Measurements from ENCODE around the gene KCNK15. TPM values are rescaled to one million over a fixed set of nuclear protein-coding genes. Genes with fewer than 3 reads are reported as not detected.

Gene KCNK15
- total RNA-seq, 4 donors from 2014 or later = 2.5 to 5.1 (median 3.4) TPM

DNA sequence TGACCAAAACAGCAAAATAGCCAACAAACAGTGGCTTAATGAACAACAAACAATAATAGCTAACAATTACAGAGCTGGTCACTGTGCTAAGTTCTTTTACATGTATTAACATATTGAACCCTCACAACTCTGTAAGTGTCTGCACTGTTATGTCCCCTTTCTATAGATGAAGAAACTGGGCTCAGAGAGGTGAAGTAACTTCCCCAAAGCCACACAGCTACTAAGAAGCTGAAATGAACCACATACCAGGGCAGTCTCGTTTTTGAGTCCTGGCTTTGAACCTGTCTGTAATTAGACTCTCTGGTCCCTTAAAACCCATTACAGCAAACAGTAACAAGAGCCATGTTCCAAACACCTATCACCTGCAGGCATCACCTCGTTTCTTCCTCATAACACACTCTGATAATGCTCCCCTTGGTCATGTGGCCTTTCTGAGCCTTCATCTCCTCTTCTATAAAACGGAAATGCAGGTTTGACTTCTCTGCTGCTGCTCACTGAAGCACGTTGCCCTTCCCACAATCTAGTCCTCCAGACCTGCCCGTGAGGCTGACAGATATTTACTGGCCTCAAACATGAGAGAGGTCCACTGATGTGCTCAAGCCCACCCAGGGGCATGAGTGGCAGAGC lies 23.3 kb downstream of the KCNK15 start:
- DNase-seq = no peak
- intact Hi-C loops (cut with DNase I) = no loop called here
- H3K4me3 ChIP-seq (replicated peaks in 1 of 3) = no peak overlapping the region
- no peaks in the 10 kb centered on the region for H3K4me1 ChIP-seq
- no peaks in the 10 kb centered on the region for H3K36me3 ChIP-seq
- whole genome bisulfite sequencing, 2 donors = 53 to 54% methylated on average over 5 of the region's 5 CpGs
- TF ChIP-seq, protein P1, sequence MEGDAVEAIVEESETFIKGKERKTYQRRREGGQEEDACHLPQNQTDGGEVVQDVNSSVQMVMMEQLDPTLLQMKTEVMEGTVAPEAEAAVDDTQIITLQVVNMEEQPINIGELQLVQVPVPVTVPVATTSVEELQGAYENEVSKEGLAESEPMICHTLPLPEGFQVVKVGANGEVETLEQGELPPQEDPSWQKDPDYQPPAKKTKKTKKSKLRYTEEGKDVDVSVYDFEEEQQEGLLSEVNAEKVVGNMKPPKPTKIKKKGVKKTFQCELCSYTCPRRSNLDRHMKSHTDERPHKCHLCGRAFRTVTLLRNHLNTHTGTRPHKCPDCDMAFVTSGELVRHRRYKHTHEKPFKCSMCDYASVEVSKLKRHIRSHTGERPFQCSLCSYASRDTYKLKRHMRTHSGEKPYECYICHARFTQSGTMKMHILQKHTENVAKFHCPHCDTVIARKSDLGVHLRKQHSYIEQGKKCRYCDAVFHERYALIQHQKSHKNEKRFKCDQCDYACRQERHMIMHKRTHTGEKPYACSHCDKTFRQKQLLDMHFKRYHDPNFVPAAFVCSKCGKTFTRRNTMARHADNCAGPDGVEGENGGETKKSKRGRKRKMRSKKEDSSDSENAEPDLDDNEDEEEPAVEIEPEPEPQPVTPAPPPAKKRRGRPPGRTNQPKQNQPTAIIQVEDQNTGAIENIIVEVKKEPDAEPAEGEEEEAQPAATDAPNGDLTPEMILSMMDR (IDR thresholded peaks at IDR 0.05) = no peak
- TF ChIP-seq POLR2A (IDR thresholded peaks at IDR 0.05) = no peak
- H3K27ac ChIP-seq = no peak overlapping the region
- H3K27me3 ChIP-seq = no peaks in the 10 kb centered on the region
- no peaks in the 10 kb centered on the region for H3K9me3 ChIP-seq

- TF ChIP-seq, protein P1 (IDR thresholded peaks at IDR 0.05) = no peak
- no peak for TF ChIP-seq POLR2A (IDR thresholded peaks at IDR 0.05)
- Histone ChIP-seq H3K9me3 (no peaks in the 10 kb centered on the region), H3K4me1 (no peaks in the 10 kb centered on the region), H3K4me3 (replicated peaks in 1 of 3) (no peak overlapping the region), H3K36me3 (no peaks in the 10 kb centered on the region), H3K27ac (no peak overlapping the region), H3K27me3 (no peaks in the 10 kb centered on the region)
- intact Hi-C loops (cut with DNase I) = no loop called here
- no peak for DNase-seq
- WGBS, 2 donors = 51 to 55% methylated on average over 5 of the region's 5 CpGs
Measured at GRCh38 chr20:44769481-44769863, 23.8 kb downstream of the KCNK15 start.

DNA sequence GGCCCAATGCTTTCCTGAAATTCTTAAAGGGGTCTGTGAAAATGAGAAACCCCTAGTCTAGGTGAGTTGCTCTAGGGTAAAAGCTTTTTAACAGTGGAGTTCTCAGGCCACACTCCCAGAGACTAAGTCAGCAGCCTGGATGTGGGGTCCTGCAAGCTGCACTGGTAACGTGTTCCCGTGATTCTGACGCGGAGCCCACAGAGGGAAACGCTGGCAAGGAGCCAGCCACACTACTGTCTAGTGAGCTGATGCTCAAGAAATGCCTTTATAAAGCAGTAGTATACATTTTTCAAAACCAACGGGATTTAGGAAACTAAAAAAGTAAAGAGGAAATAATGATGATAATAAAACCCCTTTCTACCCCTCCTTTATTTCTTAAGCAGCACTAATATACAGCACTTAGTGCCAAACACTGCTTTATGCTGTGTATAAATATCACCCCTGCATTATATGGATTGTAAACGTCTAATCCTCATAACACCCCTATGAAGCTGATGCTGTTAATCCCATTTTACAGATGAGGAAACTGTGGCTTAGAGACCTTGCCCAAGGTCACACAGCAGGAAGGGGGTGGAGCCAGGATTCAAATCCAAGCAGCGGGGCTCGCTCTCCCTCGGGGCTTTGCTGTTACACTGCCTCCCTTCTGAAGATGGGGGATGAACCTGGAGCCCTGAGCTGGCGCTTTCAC lies 25.0 kb downstream of the KCNK15 start:
- Histone ChIP-seq H3K4me1 (no peaks in the 10 kb centered on the region), H3K27me3 (no peaks in the 10 kb centered on the region), H3K27ac (no peak overlapping the region), H3K36me3 (no peaks in the 10 kb centered on the region), H3K4me3 (replicated peaks in 1 of 3) (no peak overlapping the region), H3K9me3 (no peaks in the 10 kb centered on the region)
- WGBS, 2 donors = 70 to 74% methylated on average over 11 of the region's 11 CpGs
- TF ChIP-seq, protein P1 (IDR thresholded peaks at IDR 0.05) = no peak
- TF ChIP-seq POLR2A (IDR thresholded peaks at IDR 0.05) = no peak
- intact Hi-C loops (cut with DNase I) = no loop called here
- DNase-seq = no peak

DNA sequence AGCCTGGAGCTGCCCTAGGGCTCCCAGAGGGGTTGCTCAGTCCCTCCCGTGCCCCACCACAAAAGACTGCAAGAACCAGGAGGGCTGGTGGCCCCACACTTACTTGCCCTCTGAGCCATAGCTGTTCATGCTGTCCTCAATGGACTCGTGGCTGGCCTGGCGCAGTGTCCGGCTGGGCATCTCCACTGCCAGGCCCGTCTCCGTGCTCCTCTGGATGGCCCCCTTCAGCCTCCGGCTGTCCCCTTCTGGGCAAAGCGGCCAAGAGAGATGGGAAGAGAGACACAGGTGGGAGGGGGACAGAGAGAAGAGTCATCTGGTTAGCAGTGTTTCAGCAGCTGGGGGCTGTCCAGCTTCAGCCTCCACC lies 25.5 kb downstream of the KCNK15 start:
- H3K9me3 ChIP-seq = no peaks in the 10 kb centered on the region
- intact Hi-C loops (cut with DNase I) = no loop called here

GRCh38 chr20:44772636-44773035 lies 27.0 kb downstream of the KCNK15 start:
- Histone ChIP-seq H3K27ac (no peak overlapping the region), H3K27me3 (no peaks in the 10 kb centered on the region), H3K9me3 (no peaks in the 10 kb centered on the region), H3K36me3 (no peaks in the 10 kb centered on the region), H3K4me1 (no peaks in the 10 kb centered on the region), H3K4me3 (replicated peaks in 1 of 3) (no peak overlapping the region)
- TF ChIP-seq, protein P1 (IDR thresholded peaks at IDR 0.05) = no peak
- TF ChIP-seq POLR2A (IDR thresholded peaks at IDR 0.05) = no peak
- no peak for DNase-seq
- intact Hi-C loops (cut with DNase I) = no loop called here
- WGBS, 2 donors = 66 to 75% methylated on average over 8 of the region's 8 CpGs

More for the DNA sequence above, 25.5 kb downstream of the KCNK15 start:
- Histone ChIP-seq H3K27ac (no peak overlapping the region), H3K36me3 (no peaks in the 10 kb centered on the region), H3K4me3 (replicated peaks in 1 of 3) (no peak overlapping the region), H3K27me3 (no peaks in the 10 kb centered on the region), H3K4me1 (no peaks in the 10 kb centered on the region)
- 82 to 90% methylated on average over 2 to 8 of the region's 8 CpGs for WGBS, 2 donors
- TF ChIP-seq, protein P1 (IDR thresholded peaks at IDR 0.05) = no peak
- no peak for TF ChIP-seq POLR2A (IDR thresholded peaks at IDR 0.05)
- no peak for DNase-seq

Data from thyroid gland (tissue), 4 donors.